GM18519 (cell line): ENCODE measurements around the gene DOP1A.

ENCODE experiments used
- ATAC-seq: cut with Tn5 transposase; IDR thresholded peaks from one replicate; pipeline ENCODE4 v1.9.1; 2021; ENCODE audit warnings: mild to moderate bottlenecking, moderate library complexity; ENCODE audit not compliant: unreplicated experiment, low FRiP score

DOP1A gene

DNA sequence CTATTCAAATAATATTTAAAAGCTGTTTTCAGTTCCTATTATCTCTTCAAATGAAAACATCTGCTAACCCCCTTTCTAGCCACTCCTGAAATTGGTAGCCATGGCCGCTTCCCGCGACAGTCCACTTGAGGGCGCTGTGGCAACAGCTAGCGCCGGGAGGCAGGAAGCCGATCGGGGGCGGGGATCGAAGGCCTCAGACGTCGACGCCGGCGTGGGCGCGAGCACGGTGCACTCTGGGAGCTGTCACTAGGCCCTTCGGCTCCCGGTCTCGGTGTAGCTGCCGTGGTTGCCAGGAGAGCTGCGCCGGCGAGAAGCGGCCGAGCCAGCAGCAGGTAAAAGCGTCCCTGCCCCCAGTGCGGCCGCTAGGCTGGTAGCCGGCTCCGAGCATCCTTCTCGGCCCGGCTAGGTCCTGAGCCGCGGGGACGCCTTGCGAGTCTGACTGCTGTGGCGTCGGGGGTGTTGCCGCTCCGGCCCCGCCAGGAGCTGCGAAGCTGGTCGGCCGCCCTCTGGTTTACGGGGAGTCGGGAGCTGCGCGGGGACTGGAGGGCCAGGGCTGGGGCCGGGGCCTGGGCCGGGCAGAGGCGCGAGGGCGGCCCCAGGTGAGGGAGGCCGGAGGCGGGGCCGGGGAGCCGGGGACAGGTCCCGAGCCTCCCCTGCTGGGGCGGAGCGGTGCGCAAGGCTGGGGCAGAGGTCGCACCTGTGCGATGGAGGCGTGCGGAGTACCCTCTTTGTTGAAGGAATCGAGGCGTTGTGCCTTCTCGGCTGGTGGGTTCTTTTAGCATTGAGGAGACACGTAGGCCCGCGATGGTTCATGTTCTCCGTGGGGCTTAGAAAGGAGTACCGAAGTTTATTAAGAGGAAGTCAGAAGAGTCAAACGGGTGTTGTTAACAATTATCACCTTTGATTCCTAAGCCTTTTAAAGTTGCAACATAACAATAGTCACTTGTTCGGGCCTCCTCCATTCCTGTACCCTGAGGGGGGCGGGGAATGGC, at the start of gene DOP1A:
DOP1A (plus strand) TSS at position 224 of the 992 bp plus-strand sequence. CDS start 29,307 bp downstream, outside the sequence.
- ATAC-seq = peak; percentile 78

- ATAC-seq = no peak
These were observed 47.7 kb upstream of the DOP1A start for GRCh38 chr6:83019741-83020140.

DNA sequence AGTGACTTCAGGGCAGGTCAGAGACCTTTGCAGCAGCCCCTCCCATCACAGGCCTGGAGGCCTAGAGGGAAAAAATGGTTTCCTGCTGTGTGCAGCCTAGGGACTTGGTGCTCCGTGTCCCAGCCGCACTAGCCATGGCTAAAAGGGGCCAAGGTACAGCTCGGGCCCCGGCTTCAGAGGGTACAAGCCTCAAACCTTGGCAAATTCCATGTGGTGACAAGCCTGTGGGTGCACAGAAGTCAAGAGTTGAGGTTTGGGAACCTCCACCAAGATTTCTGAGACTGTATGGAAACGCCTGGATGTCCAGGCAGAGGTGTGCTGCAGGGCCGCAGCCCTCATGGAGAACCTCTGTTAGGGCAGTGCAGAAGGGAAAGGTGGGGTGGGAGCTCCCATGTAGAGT, 35.8 kb upstream of the DOP1A start:
- ATAC-seq = no peak

DNA sequence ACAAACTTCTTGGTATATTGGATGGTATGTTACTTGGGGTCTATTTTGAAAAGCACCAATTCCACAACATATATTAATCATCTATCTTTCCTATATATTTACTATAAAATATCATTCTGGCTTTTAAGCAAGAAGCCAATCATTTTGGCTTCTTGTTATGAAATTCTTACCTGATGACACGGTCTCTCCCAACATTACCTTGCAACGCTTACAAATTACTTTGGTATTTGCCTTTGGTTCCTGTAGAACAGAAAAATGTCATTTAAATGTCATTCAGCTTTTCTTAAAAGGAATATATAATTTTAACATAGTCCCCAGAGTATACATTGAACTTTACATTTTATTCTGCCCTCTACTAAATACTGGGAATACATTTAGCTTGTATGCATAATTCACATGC, 29.2 kb upstream of the DOP1A start:
- no peak for ATAC-seq

GRCh38 chr6:83042467-83043053, 24.9 kb upstream of the DOP1A start:
- ATAC-seq = no peak

GRCh38 chr6:83044091-83044768, 23.2 kb upstream of the DOP1A start:
- no peak for ATAC-seq

GRCh38 chr6:83047065-83047754, 20.3 kb upstream of the DOP1A start:
- no peak for ATAC-seq

DNA sequence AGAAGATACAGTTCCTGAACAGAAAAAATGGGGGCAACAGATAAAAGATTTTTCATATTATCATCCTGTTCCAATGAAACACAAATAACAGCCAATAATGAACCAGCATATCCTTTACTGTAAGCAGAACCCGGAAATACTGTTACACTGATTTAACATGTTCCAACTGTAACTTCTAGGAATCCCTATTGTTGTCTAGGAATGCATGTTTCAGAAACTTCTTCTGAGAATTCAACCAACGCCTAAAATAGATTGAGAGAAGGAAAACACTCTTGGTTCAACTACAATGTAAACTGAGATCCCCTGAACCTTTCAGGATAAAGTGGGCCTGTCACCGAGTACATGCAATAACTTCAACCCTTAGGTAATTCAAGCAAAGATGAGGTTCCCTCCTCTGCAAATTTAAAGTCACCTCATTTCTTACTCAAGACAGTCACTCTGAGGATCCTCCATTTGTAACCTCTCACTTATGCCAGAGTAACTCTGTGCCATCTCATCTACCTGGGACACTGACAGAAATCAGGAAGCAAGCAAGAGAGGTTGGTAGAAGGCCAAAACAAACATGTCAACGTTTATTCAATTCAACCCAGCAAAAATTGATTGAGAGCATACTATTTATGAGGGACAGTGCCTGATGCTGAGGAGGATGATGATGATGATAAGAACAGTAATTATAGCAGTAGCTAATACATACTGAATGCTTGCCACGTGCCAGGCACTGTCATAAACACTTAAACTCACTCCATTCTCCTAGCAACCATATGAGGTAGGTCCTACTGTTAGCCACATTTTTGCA, 15.9 kb upstream of the DOP1A start:
- no peak for ATAC-seq

- ATAC-seq = no peak
These were observed 13.8 kb upstream of the DOP1A start for GRCh38 chr6:83053678-83054077.

DNA sequence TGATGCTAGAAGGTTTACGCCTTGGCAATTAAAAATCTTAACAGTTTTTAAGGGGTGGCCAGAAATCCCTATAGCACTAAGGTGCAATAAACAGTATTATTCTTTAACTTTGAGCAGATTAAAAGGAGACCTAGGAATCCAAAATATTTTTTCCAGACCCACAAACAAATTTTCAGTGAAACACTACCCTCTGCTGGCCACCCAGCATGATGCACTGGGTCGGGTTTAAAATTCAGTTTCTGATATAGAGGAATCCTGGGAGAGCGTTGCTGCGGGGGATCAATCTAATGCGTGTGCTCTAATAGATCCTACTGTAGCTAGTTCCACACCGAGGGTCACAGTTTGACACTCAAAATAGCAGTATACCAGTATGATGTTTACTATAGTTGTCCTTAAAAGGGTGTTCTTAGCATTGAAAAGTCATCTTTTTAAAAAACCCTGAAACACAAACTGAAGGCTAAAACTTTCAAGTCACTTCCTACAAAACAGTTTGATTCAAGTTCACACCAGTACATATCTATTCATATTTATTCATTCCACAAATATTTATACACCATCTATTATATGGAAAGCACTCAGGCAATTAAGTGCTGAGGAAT, 12.0 kb upstream of the DOP1A start:
- ATAC-seq = no peak

DNA sequence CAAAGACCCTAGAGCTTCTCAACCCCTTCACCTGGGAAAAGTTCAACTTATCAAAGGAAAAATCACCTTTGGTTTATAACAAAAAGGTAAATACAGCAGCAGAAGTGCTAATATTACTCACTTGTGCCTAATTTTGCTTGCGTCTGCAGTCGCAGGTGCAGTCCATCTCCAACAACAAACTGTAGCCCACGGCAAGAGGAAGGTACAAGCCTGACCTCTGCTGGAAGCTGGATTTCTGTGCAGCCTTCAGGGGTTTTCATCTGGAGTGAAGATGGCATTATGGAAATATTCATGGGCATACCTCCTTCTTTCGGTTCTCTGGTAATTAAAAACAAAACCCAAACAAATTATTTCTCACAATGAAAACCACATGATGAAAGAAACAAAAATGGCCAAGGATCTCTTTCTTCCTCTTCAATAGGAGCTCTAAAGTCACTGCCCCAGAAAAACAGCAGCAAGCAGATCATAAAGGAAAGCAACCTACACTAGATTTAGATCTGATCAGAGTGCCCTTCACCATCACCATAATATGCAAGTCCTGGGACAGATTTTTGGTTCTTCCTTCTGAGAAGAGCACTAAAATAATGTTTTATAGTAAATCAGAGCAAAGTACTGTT, 9.7 kb upstream of the DOP1A start:
- ATAC-seq = peak; percentile 74

- ATAC-seq = no peak
These were observed 6.3 kb upstream of the DOP1A start for GRCh38 chr6:83061190-83061589.

GRCh38 chr6:83062225-83062624, 5.2 kb upstream of the DOP1A start:
- ATAC-seq = no peak

- peak; percentile 49 for ATAC-seq
These were observed 1.8 kb upstream of the DOP1A start, which contains the start of gene UBE3D for GRCh38 chr6:83065511-83066192. TSS of gene UBE3D (minus strand) at chr6:83065841. CDS start at chr6:83065718, 123 bp downstream.

DNA sequence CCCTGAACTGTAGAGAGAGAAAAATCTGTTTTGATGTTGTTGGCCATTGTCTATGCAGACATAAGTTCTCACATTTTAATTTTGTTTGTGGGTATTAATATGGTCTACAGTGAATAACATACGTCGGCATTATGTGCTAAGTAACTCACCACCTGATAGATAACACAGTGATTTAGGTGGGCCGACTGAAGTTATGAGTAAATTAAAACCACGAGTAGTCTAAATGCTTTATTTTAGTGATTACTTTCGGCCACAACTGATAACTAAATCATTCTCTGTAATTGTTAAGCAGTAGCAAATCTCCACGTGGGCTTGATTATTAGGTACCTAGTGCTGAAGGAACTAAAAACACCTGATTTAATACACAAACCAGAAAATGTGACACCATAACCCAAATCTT, 1.1 kb downstream of the DOP1A start:
- no peak for ATAC-seq

GRCh38 chr6:83069633-83070032, 2.2 kb downstream of the DOP1A start:
- ATAC-seq = no peak

GRCh38 chr6:83071023-83071422, 3.6 kb downstream of the DOP1A start:
- peak; percentile 55 for ATAC-seq

GRCh38 chr6:83071707-83072106, 4.2 kb downstream of the DOP1A start:
- no peak for ATAC-seq
